Bronchial epithelial cell (primary cell): ENCODE measurements around the gene AP3B1. TPM values are rescaled to one million over a fixed set of nuclear protein-coding genes. Genes with fewer than 3 reads are reported as not detected.

Experiments used
- DNase-seq: peaks from one replicate; pipeline ENCODE4 v3.0.0-alpha.2; 2010; ENCODE audit warnings: low read depth
- FAIRE-seq: peaks from 2 replicates; lab custom pipeline; 2011; peaks lifted over from hg19 to GRCh38; lab: Jason Lieb, UNC
- H3K27me3 ChIP-seq: 2 replicates; pipeline ENCODE4 v1.5.1; 2011; ENCODE audit warnings: low read length; ENCODE audit not compliant: control insufficient read depth, insufficient read depth
- H3K36me3 ChIP-seq: 2 replicates; pipeline ENCODE4 v1.5.1; 2011; ENCODE audit warnings: low read length; ENCODE audit not compliant: control insufficient read depth, insufficient read depth
- H3K4me3 ChIP-seq: 2 replicates; pipeline ENCODE4 v1.5.1; 2011; ENCODE audit warnings: mild to moderate bottlenecking, low read depth, low read length, control low read depth
- CTCF ChIP-seq: IDR thresholded peaks from 2 replicates; pipeline ENCODE4 v1.5.1; 2011; ENCODE audit warnings: mild to moderate bottlenecking, moderate library complexity, low read length, control low read depth, inconsistent platforms; ENCODE audit not compliant: insufficient read depth, severe bottlenecking
- total RNA-seq: library from RNA; depleted of rRNA; stranded (reverse); fragments of >200 nt; gene quantifications from 2 replicates; pipeline ENCODE4 v1.2.1, GENCODE V29; 2014

The AP3B1 gene
- total RNA-seq, 1 donor from 2014 or later, result 27.4 TPM

- TF ChIP-seq CTCF, result peak; percentile 48
Measured at GRCh38 chr5:78295035-78295961, 800 bp upstream of the AP3B1 start.

GRCh38 chr5:78293851-78294247 is 649 bp downstream of the AP3B1 start:
- no peak for TF ChIP-seq CTCF
- FAIRE-seq (peak; percentile 47), DNase-seq (peak; percentile 8)
- Histone ChIP-seq H3K36me3 (no peaks in the 10 kb centered on the region), H3K27me3 (no peaks in the 10 kb centered on the region), H3K4me3 (peak overlapping the region; percentile 79)

More at GRCh38 chr5:78295035-78295961, 800 bp upstream of the AP3B1 start:
- Histone ChIP-seq H3K36me3 (no peaks in the 10 kb centered on the region), H3K27me3 (no peaks in the 10 kb centered on the region), H3K4me3 (peak overlapping the region; percentile 79)
- FAIRE-seq (no peak), DNase-seq (peak; percentile 47)

GRCh38 chr5:78291687-78292086 is 2.8 kb downstream of the AP3B1 start:
- no peaks in the 10 kb centered on the region for H3K27me3 ChIP-seq
- DNase-seq (no peak), FAIRE-seq (no peak)
- no peak for TF ChIP-seq CTCF
- no peak overlapping the region for H3K4me3 ChIP-seq
- no peaks in the 10 kb centered on the region for H3K36me3 ChIP-seq

GRCh38 chr5:78289911-78290310 is 4.6 kb downstream of the AP3B1 start:
- no peaks in the 10 kb centered on the region for H3K27me3 ChIP-seq
- no peak for TF ChIP-seq CTCF
- no peaks in the 10 kb centered on the region for H3K36me3 ChIP-seq
- FAIRE-seq (no peak), DNase-seq (no peak)
- H3K4me3 ChIP-seq, result no peak overlapping the region

GRCh38 chr5:78288246-78288645 is 6.3 kb downstream of the AP3B1 start:
- no peak overlapping the region for H3K4me3 ChIP-seq
- H3K27me3 ChIP-seq, result no peaks in the 10 kb centered on the region
- no peaks in the 10 kb centered on the region for H3K36me3 ChIP-seq
- no peak for TF ChIP-seq CTCF
- DNase-seq (no peak), FAIRE-seq (no peak)

- Histone ChIP-seq H3K27me3 (no peaks in the 10 kb centered on the region), H3K36me3 (no peaks in the 10 kb centered on the region), H3K4me3 (no peak overlapping the region)
- DNase-seq (peak; percentile 81), FAIRE-seq (no peak)
- no peak for TF ChIP-seq CTCF
Measured at GRCh38 chr5:78287833-78288232, 6.7 kb downstream of the AP3B1 start.
